Measurements from ENCODE around the gene AQR. TPM values are rescaled to one million over a fixed set of nuclear protein-coding genes. Genes with fewer than 3 reads are reported as not detected.

The AQR gene
- total and polyA plus RNA-seq, 4 donors, result 24.2 to 45.1 (median 33.3) TPM

GRCh38 chr15:34993877-34994276, 24.3 kb upstream of the AQR start:
- no peak overlapping the region for H3K4me3 ChIP-seq (ENCODE audit: low read depth, low read length)
- H3K27me3 ChIP-seq (ENCODE audit: control insufficient read depth, insufficient read depth, low read length), result no peaks in the 10 kb centered on the region
- no peak overlapping the region for H3K27ac ChIP-seq (ENCODE audit: low read depth, low read length)
- no peaks in the 10 kb centered on the region for H3K9me3 ChIP-seq (ENCODE audit: control insufficient read depth, insufficient read depth, low read length)
- DNase-seq (ENCODE audit: low read depth in 4 of 6, low spot score in 6 of 6), result no peak
- 93% methylated on average over 2 of the region's 4 CpGs for WGBS (ENCODE audit: insufficient coverage)
- no peaks in the 10 kb centered on the region for H3K36me3 ChIP-seq (ENCODE audit: control insufficient read depth, insufficient read depth, low read length)
- H3K4me1 ChIP-seq (ENCODE audit: control insufficient read depth, insufficient read depth, low read length), result no peaks in the 10 kb centered on the region

GRCh38 chr15:34993412-34993811, 23.9 kb upstream of the AQR start:
- no peak for DNase-seq (ENCODE audit: low read depth in 4 of 6, low spot score in 6 of 6)
- no peaks in the 10 kb centered on the region for H3K9me3 ChIP-seq (ENCODE audit: control insufficient read depth, insufficient read depth, low read length)
- no peaks in the 10 kb centered on the region for H3K36me3 ChIP-seq (ENCODE audit: control insufficient read depth, insufficient read depth, low read length)
- H3K4me1 ChIP-seq (ENCODE audit: control insufficient read depth, insufficient read depth, low read length), result no peaks in the 10 kb centered on the region
- 97% methylated on average over 4 of the region's 6 CpGs for WGBS (ENCODE audit: insufficient coverage)
- H3K27ac ChIP-seq (ENCODE audit: low read depth, low read length), result no peak overlapping the region
- H3K4me3 ChIP-seq (ENCODE audit: low read depth, low read length), result no peak overlapping the region
- no peaks in the 10 kb centered on the region for H3K27me3 ChIP-seq (ENCODE audit: control insufficient read depth, insufficient read depth, low read length)

- no peaks in the 10 kb centered on the region for H3K27me3 ChIP-seq (ENCODE audit: control insufficient read depth, insufficient read depth, low read length)
- H3K9me3 ChIP-seq (ENCODE audit: control insufficient read depth, insufficient read depth, low read length), result no peaks in the 10 kb centered on the region
- peak within 1 kb of the TSS; percentile 77 for H3K4me3 ChIP-seq (ENCODE audit: low read depth, low read length)
- H3K27ac ChIP-seq (ENCODE audit: low read depth, low read length), result peak within 1 kb of the TSS; percentile 96
- DNase-seq (ENCODE audit: low read depth in 4 of 6, low spot score in 6 of 6), result peak; percentile 68 to 94 (median 78)
- H3K36me3 ChIP-seq (ENCODE audit: control insufficient read depth, insufficient read depth, low read length), result no peaks in the 10 kb centered on the region
- peaks cover 7% of the 10 kb centered on the region for H3K4me1 ChIP-seq (ENCODE audit: control insufficient read depth, insufficient read depth, low read length)
- WGBS (ENCODE audit: insufficient coverage), result under 1% methylated on average over 53 of the region's 60 CpGs
Observed at GRCh38 chr15:34988027-34988902, 18.7 kb upstream of the AQR start, which contains the start of gene ZNF770. TSS of gene ZNF770 (minus strand) at chr15:34988287. CDS start at chr15:34983434, 4,853 bp downstream.

- DNase-seq (ENCODE audit: low read depth in 4 of 6, low spot score in 6 of 6), result no peak
- 0% methylated on average over 6 of the region's 16 CpGs for WGBS (ENCODE audit: insufficient coverage)
Observed at GRCh38 chr15:34987609-34988026, 18.1 kb upstream of the AQR start.

GRCh38 chr15:34986771-34987480, 17.4 kb upstream of the AQR start:
- no peaks in the 10 kb centered on the region for H3K27me3 ChIP-seq (ENCODE audit: control insufficient read depth, insufficient read depth, low read length)
- no peak overlapping the region for H3K27ac ChIP-seq (ENCODE audit: low read depth, low read length)
- peak overlapping the region; percentile 77 for H3K4me3 ChIP-seq (ENCODE audit: low read depth, low read length)
- no peak for DNase-seq (ENCODE audit: low read depth in 4 of 6, low spot score in 6 of 6)
- H3K9me3 ChIP-seq (ENCODE audit: control insufficient read depth, insufficient read depth, low read length), result no peaks in the 10 kb centered on the region
- no peaks in the 10 kb centered on the region for H3K36me3 ChIP-seq (ENCODE audit: control insufficient read depth, insufficient read depth, low read length)
- WGBS (ENCODE audit: insufficient coverage), result 57% methylated on average over 1 of the region's 9 CpGs
- peaks cover 7% of the 10 kb centered on the region for H3K4me1 ChIP-seq (ENCODE audit: control insufficient read depth, insufficient read depth, low read length)

More at GRCh38 chr15:34987609-34988026, 18.1 kb upstream of the AQR start:
- H3K27me3 ChIP-seq (ENCODE audit: control insufficient read depth, insufficient read depth, low read length), result no peaks in the 10 kb centered on the region
- H3K27ac ChIP-seq (ENCODE audit: low read depth, low read length), result peak overlapping the region; percentile 96
- peaks cover 7% of the 10 kb centered on the region for H3K4me1 ChIP-seq (ENCODE audit: control insufficient read depth, insufficient read depth, low read length)
- H3K9me3 ChIP-seq (ENCODE audit: control insufficient read depth, insufficient read depth, low read length), result no peaks in the 10 kb centered on the region
- peak overlapping the region; percentile 77 for H3K4me3 ChIP-seq (ENCODE audit: low read depth, low read length)
- no peaks in the 10 kb centered on the region for H3K36me3 ChIP-seq (ENCODE audit: control insufficient read depth, insufficient read depth, low read length)

GRCh38 chr15:34986326-34986725, 16.8 kb upstream of the AQR start:
- no peaks in the 10 kb centered on the region for H3K27me3 ChIP-seq (ENCODE audit: control insufficient read depth, insufficient read depth, low read length)
- 71% methylated on average over 1 of the region's 1 CpG for WGBS (ENCODE audit: insufficient coverage)
- peak overlapping the region; percentile 7 for H3K4me3 ChIP-seq (ENCODE audit: low read depth, low read length)
- H3K4me1 ChIP-seq (ENCODE audit: control insufficient read depth, insufficient read depth, low read length), result peaks cover 7% of the 10 kb centered on the region
- H3K27ac ChIP-seq (ENCODE audit: low read depth, low read length), result no peak overlapping the region
- no peak for DNase-seq (ENCODE audit: low read depth in 4 of 6, low spot score in 6 of 6)
- H3K9me3 ChIP-seq (ENCODE audit: control insufficient read depth, insufficient read depth, low read length), result no peaks in the 10 kb centered on the region
- H3K36me3 ChIP-seq (ENCODE audit: control insufficient read depth, insufficient read depth, low read length), result no peaks in the 10 kb centered on the region

GRCh38 chr15:34984889-34985630, 15.5 kb upstream of the AQR start:
- Histone ChIP-seq H3K4me3 (ENCODE audit: low read depth, low read length) (no peak overlapping the region), H3K27me3 (ENCODE audit: control insufficient read depth, insufficient read depth, low read length) (no peaks in the 10 kb centered on the region), H3K9me3 (ENCODE audit: control insufficient read depth, insufficient read depth, low read length) (no peaks in the 10 kb centered on the region), H3K4me1 (ENCODE audit: control insufficient read depth, insufficient read depth, low read length) (peaks cover 7% of the 10 kb centered on the region), H3K36me3 (ENCODE audit: control insufficient read depth, insufficient read depth, low read length) (no peaks in the 10 kb centered on the region), H3K27ac (ENCODE audit: low read depth, low read length) (no peak overlapping the region)
- no peak for DNase-seq (ENCODE audit: low read depth in 4 of 6, low spot score in 6 of 6)
- WGBS (ENCODE audit: insufficient coverage), result 69% methylated on average over 6 of the region's 9 CpGs

GRCh38 chr15:34976743-34977142, 7.2 kb upstream of the AQR start:
- DNase-seq (ENCODE audit: low read depth in 4 of 6, low spot score in 6 of 6), result no peak
- no CpG with 5 or more reads among the region's 2 CpGs for WGBS (ENCODE audit: insufficient coverage)
- no peaks in the 10 kb centered on the region for H3K9me3 ChIP-seq (ENCODE audit: control insufficient read depth, insufficient read depth, low read length)
- H3K27ac ChIP-seq (ENCODE audit: low read depth, low read length), result no peak overlapping the region
- H3K27me3 ChIP-seq (ENCODE audit: control insufficient read depth, insufficient read depth, low read length), result no peaks in the 10 kb centered on the region
- H3K4me3 ChIP-seq (ENCODE audit: low read depth, low read length), result no peak overlapping the region
- no peaks in the 10 kb centered on the region for H3K36me3 ChIP-seq (ENCODE audit: control insufficient read depth, insufficient read depth, low read length)
- no peaks in the 10 kb centered on the region for H3K4me1 ChIP-seq (ENCODE audit: control insufficient read depth, insufficient read depth, low read length)

- Histone ChIP-seq H3K4me3 (ENCODE audit: low read depth, low read length) (no peak overlapping the region), H3K27ac (ENCODE audit: low read depth, low read length) (no peak overlapping the region), H3K9me3 (ENCODE audit: control insufficient read depth, insufficient read depth, low read length) (no peaks in the 10 kb centered on the region), H3K36me3 (ENCODE audit: control insufficient read depth, insufficient read depth, low read length) (no peaks in the 10 kb centered on the region), H3K27me3 (ENCODE audit: control insufficient read depth, insufficient read depth, low read length) (no peaks in the 10 kb centered on the region), H3K4me1 (ENCODE audit: control insufficient read depth, insufficient read depth, low read length) (no peaks in the 10 kb centered on the region)
- WGBS (ENCODE audit: insufficient coverage), result 86% methylated on average over 1 of the region's 2 CpGs
- no peak for DNase-seq (ENCODE audit: low read depth in 4 of 6, low spot score in 6 of 6)
Observed at GRCh38 chr15:34976073-34976472, 6.5 kb upstream of the AQR start.

All from spinal cord (tissue), 10 donors.